ENCODE results near the gene ARHGAP9.

- TF ChIP-seq CTCF (conservative IDR thresholded peaks at IDR 0.05; ENCODE audit: low read depth, low read length), result no peak
- TF ChIP-seq RCOR1 (IDR thresholded peaks at IDR 0.05; ENCODE audit: insufficient replicate concordance, low read length), result no peak
Measured at GRCh38 chr12:57487055-57487596, 7.5 kb upstream of the ARHGAP9 start.
